GM23248 (cell line): ENCODE measurements around the gene AKAP13.

Experiments used
- EZH2 ChIP-seq: fragments of 200-600 bp; sonication (generic); IDR thresholded peaks from 2 replicates; pipeline ENCODE4 v1.6.1; 2018; ENCODE audit warnings: antibody characterized with exemption, mild to moderate bottlenecking; ENCODE audit not compliant: insufficient read depth, poor library complexity, severe bottlenecking
- EZH2phosphoT487 ChIP-seq: fragments of 200-600 bp; sonication (generic); IDR thresholded peaks from 2 replicates; pipeline ENCODE4 v1.6.1; 2018; ENCODE audit warnings: antibody characterized with exemption, moderate library complexity, mild to moderate bottlenecking, low read depth; ENCODE audit not compliant: insufficient read depth

DNA sequence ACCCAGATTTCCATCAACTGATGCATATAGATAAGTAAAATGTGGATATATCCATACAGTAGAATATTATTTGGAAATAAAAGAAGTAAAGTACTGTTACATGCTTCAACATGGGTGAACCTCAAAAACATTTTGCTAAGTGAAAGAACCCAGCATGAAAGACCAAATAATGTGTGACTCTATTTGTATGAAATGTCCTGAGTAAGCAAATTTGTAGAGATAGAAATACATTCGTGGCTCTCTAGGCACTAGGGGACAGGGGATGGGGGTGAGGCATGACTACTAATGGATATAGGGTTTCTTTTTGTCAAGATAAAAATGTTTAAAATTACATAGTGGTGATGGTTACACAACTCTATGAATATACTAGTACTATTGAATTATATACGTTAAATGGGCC lies 250.6 kb downstream of the AKAP13 start:
- no peak for TF ChIP-seq EZH2phosphoT487
- TF ChIP-seq EZH2: no peak
